DMS53 (cell line): ENCODE results near the gene PIK3C2A.

Source experiments
- DNase-seq: peaks from one replicate; lab custom pipeline; 2025; lab: John Stamatoyannopoulos, UW

Gene PIK3C2A

DNA sequence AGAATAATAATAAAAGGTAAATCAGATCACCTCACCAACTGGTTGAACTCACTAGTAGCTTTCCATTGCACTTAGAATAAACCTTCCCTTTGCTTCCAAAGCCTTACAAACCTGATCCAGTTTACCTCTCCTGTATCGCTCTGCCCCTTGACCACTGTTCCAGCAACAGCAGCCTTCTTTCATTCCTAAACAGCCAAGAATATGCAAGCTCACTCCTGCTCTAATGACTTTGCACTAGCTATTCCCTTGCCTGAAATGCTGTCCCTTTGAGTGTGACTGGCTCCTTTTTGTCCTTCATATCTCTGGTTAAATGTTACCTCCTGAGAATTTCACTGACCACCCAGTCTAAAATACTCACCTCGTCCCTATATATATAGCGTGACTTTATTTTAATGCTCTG is 9.6 kb upstream of the PIK3C2A start:
- DNase-seq: no peak

DNA sequence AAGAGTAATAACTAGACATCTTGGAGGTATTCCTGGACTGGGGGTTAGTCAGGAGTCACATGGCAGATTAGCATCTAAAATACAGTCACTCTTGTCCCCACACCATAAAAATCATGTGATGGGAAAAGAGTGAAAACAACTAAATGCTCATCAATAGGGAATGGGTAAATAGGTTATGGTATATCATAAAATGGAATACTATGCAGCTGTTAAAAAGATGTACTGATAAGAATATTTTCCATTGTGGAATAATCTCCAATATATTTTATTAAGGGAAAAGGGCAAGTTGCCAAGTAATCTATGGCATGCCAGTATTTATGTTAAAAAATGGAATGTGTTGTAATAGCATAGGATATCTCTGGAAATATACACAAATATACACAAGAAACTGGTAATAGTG is 6.6 kb upstream of the PIK3C2A start:
- DNase-seq: no peak

DNA sequence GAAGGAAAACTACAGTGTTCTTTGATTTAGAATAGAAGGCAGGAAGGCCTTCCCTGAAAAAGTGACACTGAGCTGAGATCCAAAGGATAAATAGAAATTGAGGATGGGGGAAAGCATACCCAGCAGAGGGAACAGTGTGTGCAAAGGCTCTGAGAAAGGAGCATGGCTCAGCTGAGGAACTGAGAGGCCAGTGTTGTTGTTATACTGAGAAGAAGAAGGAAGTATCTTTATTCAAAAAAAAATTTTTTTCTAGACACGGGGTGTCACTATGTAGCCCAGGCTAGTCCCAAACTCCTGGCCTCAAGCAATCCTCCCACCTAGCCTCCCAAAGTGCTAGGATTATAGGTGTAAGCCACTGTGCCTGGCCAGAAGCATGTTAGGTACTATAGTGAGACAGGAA is 3.5 kb upstream of the PIK3C2A start:
- no peak for DNase-seq

DNA sequence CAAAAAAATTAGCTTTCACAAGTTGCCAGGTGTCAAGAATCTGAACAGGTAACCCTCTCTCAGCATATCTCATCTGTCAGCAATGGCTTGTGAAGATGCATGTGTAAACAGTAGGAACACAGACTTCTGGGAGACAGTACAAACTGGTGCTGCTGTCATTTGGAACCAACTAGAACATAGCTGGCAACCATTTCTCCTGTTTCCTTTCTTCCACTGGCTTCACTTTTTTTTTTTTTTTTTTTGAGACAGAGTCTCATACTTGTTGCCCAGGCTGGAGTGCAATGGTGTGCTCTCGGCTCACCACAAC is 2.1 kb upstream of the PIK3C2A start:
- peak; percentile 49 for DNase-seq

DNA sequence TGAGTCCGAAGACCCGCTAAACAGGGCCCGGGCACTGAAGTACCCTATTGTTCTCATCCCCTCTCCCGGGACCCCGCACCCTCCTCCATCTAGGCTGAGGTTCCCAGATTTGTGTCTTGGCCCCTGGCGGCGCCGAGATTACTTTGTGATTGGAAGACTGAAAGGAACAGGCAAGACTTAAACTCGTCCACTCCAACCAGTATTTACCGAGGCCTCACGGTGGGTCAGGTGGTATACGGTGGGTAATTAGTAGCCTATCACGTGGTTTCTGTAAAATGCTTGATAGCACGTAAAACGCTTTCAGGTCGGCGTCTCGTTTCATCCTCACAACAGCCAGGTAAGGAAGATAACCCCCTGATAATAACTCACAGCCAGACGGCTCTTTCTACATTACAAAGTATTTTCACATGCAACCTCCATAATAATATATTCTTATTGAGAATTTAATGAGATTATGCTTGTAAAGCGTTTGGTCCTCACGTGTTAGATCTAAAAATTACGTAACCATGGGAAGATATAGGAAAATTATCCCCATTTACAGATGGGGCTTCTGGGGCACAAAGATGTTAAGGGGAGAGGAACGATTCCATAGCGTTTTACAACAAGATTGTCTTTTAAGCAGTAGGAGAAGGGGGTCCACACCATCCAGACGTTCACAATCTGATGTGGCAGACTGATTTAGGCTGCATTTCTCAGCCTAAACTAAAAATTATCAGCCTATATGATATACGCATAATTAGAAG is 642 bp upstream of the PIK3C2A start:
- peak; percentile 94 for DNase-seq

DNA sequence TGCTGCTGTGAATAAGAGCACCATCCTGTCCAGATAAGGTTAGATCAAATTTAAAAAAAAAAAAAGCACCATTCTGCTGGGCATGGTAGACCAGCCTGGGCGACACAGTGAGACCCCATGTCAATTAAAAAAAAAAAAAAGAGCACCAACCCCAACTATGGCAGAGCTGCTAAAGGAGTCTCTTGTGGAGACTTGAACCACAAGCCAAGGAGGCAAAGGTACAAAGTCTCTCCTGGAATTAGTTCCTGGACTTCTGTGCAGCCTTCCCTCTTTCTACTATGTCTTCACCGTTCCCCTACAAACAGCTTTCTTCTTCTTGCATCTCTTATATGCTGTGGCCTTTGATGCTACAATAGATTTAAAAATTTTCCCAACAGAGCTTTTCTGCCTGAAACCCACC is 1.3 kb downstream of the PIK3C2A start:
- DNase-seq: no peak

DNA sequence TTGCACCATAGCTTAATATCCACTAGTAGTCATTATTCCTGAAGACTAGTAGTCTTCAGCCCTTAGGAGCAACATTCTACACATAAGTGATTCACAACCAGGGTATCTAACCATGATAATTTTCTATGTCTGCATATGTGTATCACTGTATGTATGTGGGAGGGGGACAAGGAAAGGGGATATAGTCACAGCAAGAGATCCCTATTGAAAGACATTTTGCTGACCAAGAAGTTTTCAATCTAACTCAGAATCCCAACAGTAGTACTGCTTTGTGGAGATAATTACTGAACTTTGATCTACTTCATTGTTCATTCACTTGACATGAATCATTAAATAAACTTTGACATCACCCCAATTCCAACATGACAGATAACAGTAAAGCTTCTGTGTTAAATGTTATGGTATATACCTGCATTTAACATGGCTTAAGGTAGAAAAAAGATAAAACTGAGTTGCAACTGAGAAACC is 10.3 kb downstream of the PIK3C2A start:
- DNase-seq: peak; percentile 18

DNA sequence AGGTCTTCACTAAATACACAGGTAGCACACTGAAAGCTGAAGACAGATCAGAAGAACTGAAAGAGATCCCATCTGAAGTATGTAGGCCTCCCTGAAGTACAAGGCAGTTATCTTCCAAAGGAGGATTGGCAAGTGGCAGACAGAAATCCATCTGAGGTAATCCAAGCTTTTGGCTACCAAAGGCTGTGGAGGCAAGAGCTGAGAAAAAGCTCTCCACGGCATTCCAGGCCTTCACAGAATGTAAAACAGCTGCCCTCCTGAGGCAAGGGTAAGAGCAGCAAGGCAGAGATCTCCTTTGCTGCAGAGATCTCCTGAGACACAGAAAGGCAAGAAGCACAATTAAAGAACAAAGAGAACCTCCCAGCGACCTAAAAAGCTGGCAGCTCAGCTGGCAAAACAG is 19.1 kb downstream of the PIK3C2A start:
- no peak for DNase-seq

DNA sequence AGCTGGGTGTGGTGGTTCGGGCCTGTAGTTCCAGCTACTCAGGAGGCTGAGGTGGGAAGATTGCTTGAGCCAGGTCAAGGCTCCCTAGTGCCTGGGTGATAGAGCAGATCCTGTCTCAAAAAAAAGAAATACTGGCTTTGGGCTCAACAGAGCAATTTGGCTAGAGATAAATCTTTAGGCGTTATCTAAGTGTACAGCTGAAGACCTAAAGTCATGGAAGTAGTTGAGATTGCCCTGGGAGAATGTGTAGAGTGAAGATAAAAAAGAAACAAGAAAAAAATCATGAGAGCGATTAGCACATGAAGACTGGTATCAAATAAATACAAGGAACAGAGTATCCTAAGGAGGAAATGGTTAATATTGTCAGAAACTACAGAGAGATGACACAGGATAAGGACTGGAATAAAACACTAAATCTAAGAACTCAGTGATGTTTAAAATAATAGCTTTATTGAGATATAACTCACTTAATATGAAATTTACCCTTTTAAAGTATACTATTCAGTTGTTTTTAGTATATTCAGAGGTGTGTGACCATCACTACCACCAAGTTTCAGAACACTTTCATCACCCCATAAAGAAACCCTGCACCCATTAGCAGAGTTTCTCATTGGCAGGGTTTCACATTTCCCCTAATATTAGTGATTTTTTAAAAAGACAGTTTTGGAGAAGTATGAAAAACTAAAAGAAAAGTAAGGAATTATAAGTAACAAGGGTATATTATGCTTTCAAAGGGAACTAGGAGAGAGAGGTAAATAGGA is 20.7 kb downstream of the PIK3C2A start:
- DNase-seq: no peak

DNA sequence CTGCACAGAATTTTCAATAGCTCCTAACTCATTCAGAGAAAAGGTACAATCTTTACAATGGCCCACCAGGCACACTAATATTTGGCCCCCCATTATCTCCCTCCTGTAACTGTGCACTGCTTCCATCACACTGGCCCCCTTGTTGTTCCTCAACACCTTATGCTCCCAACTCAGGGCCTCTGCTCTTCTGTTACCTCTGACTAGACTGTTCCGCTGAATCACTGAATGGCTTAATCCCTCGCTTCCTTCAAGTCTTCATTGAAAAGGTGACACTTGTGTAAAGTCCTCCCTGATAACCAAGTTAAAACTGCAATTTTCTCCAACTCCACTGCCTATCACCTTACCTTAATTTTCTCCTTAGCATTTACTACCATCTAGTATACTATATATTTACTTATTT is 21.8 kb downstream of the PIK3C2A start:
- DNase-seq: no peak

DNA sequence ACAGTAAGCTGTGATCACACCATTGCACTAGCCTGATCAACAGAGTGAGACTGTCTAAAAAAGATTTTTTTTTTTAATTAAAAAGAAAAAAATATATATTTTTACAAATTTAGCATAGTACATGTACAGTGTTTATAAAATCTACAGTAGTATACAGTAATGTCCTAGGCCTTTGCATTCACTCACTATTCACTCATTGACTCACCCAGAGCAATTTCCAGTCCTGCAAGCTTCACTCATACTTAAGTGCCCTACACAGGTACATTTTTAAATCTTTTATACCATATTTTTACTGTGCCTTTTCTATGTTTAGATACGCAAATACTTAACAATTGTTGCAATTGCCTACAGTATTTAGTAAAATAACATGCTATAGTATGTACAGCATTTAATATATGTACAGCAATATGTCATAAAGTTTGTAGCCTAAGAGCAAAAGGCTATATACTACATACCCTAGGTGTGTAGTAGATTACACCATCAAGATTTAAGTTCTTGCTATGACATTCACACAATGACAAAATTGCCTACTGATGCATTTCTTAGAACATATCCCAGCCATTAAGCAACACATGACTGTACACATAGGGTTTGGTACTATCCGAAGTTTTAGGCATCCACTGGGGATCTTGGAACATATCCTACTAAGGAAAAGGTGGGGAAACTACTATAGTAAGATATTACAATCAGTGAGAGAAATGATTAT is 22.8 kb downstream of the PIK3C2A start:
- DNase-seq: no peak

DNA sequence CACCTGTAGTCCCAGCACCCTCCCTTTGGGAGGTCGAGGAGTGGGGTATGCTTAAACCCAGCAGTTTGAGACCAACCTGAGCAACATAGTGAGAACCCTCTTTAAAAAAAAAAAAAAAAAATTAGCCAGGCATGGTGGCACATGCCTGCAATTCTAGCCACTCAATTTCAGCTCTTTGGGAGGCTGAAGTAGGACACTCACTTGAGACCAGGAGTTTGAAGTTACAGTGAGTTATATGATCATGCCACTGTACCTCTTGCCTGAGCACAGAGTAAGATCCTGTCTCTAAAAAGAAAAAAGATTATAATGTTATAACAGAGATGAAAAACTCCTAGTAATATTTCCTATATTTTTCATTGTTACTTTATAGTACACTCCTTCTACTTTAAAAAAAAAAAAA is 23.9 kb downstream of the PIK3C2A start:
- no peak for DNase-seq

DNA sequence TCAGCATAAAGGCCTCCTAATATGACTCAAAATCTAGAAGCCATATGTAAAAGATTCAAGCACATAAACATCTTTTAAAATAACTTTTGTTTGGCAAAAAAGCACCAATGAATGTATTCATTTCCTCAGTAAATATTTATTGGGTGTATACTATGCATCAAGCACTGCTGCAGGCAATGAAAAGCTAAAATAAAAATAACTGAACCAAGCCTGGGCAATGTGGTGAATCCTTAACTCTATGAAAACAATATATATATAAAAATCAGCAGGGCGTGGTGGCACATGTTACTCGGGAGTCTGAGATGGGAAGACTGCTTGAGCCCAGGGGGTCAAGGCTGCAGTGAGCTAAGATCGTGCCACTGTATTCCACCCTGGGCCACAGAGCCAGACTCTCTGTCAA is 27.8 kb downstream of the PIK3C2A start:
- no peak for DNase-seq

DNA sequence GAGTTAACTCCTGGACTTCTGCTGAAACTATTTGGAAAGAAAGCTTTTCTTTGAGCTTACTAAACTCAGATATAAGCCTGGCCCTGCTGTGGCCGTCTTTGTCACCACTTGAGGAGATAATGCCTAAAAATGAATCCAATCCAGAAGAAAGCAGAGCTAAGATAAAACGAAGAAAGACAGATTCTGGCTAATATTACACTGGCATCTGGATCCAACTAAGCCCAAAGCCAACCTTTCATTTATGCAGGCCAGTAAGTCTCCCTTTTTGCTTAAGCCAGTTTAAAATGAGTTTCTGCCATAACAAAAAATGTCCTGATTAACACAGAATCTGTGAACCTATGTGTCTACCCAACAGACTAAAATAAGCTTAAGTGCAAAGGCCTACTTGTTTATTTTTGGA is 34.5 kb downstream of the PIK3C2A start:
- no peak for DNase-seq

DNA sequence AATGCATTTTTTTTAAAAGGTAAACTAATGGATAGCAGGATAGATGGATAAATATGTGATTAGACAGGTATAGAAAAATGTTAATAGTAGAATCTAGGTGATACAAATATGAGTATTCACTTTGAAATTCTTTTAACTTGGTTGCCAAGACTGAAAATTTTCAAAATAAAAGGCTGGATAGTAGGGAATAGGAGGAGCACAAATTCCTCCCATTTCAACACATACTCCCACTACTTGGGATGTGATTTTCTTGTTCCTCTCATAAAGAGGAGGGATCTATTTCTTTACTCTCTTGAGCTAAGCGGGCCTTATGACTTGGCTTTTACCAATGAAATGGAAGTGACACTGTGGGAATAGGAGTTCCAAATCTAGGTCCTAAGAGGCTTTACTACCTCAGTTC is 35.9 kb downstream of the PIK3C2A start:
- no peak for DNase-seq

DNA sequence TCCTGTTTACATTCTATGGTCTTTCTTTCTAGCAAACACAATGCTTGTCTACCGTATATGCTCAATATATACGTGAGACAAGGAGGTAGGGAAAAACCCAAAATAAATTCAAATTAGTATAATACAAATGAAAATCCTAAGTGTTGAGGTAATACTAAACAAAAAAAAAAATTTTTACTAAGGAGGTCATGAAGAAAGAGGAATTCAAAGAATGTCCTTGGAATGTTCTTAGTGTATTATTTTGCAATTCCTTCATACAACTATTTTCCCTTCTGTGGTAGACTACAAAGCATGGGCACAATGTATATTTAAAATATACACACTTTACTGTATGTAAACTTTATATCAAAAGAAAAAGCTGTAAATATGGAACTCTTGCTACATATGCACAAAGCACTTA is 36.4 kb downstream of the PIK3C2A start:
- DNase-seq: no peak

DNA sequence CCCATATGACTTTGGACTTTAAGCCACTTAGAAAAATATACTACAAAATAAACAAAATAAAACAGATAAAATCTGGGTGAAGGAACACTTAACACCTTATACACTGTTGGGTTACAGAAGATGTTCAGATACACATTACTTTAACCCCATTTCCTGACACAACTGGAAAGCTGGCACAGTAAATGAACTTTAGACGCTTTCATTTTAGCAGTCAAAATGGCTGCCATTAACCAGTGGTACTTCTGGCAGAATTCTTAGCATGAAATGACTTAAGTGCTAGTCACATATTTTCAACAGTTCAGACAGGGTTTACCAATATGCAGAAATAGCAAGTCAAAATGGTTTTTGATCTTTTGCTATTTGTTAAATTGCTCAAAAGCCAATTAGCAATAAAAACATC is 37.9 kb downstream of the PIK3C2A start:
- no peak for DNase-seq

DNA sequence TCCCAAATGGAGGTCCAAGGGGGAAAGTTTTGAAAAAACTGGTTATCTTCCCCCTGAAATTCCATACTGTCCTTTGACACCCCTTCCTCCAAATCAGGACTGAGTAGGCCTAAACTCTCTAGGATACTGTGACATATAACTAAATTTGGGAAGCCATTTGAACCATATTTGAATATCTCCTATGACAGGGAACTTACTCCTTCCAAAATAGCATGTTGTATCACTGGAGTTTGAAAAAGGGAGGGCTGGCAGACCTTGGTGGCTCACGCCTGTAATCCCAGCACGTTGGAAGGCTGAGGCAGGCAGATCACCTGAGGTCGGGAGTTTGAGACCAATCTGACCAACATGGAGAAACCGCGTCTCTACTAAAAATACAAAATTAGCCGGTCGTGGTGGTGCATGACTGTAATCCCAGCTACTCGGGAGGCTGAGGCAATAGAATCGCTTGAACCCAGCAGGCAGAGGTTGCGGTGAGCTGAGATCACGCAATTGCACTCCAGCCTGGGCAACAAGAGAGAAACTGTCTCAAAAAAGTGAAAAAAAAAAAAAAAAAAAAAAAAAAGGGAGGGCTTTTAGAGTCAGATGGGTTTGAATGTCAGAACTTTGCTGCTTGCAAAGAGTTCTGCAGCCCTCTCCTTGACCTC is 42.4 kb downstream of the PIK3C2A start:
- DNase-seq: no peak

DNA sequence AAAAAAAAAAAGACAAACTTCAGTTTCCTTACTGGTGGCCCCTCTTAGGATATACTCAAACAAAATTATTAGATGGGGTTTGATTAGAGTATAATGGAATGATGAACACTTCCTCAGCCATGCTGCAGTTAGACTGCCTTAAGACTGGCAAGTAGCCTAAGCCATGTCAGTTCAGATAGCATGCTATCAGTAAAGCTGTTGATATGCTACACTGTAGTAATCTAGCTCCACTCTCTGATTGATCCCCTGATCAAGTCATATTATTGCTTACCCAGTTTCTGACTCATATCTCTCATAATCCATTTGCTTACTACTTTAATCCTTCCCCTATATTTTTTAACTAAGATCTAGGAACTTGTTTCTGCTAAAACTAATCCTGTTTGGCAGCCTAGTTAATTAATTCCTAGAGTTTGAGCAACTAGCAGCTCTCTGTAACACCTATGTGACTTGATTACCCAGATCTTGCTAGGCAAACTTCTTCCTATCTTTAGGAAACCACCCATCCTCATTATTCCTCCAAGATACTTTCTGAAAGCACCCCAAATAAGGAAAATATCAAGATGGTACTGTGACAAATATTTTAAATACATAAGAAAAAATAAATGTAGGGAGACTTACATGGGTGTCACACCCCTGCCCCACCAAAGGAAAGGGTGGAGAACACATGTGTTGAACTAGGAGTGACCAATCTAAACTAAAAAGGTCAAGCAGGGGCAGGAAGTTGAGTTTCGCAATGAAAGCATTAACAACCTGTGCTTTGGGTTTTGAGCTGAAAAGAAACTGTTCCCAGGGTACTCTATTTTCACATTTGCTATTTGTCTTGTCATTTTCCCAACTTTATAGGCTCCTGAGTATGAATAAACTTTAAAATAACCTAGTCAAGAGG is 43.2 kb downstream of the PIK3C2A start:
- DNase-seq: no peak

DNA sequence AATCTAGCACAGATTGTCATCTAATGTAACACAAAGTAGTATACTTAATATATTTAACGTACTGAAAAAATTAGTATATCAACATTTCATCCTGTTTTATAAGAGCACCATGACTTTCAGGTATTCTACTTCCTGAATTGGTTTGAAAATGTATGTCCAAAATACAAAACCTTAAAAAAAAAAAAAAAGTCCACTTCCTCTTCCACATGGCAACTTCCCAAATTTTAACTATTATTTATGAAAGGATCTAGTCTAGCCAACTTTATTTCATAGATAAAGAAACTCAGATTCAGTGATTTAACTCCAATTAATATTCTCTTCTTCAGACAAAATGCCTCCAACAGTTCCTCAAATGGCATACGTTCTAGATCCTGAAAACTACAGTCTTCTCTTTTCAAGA is 44.0 kb downstream of the PIK3C2A start:
- no peak for DNase-seq

DNA sequence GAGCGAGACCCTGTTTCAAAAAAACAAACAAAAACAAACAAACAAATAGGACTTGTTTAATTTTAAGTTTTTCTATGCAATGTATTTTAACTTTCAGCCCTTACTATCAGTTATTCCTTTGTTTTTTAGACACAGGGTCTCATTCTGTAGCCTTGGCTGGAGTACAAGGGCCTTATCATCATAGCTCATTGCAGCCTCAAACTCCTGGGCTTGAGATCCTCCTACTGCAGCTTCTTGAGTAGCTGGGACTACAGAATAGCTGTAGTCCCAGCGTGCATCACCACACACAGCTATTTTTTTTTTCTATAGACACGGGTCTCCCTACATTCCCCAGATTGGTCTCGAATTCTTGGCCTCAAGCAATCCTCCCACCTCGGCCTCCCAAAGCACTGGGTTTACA is 44.5 kb downstream of the PIK3C2A start:
- DNase-seq: no peak

DNA sequence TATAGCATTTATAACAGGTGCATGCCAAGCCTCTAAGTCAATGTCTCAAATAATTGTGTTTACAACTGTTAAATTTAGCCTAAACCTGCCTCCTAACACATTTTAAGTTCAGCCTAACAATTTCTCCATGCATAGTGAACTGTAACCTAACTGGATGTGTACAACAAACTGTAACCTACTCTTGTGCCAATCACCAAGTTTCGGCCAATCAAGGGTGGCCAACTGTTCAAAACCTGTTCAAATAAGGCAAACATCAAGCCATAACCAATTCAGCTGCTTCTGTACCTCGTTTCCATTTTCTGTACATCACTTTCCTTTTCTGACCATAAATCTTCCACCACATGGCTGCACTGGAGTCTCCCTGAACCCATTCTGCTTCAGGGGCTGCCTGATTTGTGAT is 45.4 kb downstream of the PIK3C2A start:
- no peak for DNase-seq
